ENCODE results near the gene CDKN2B-AS1.

Gene CDKN2B-AS1

GRCh38 chr9:22102146-22103053, 107.8 kb downstream of the CDKN2B-AS1 start:
- H3K27ac ChIP-seq = peak overlapping the region; percentile 63 to 81
- H3K4me3 ChIP-seq = no peak overlapping the region
- DNase-seq (ENCODE audit: low spot score) = no peak
- no peak for TF ChIP-seq CTCF (IDR thresholded peaks at IDR 0.05)

- peak overlapping the region; percentile 63 to 81 for H3K27ac ChIP-seq
- DNase-seq (ENCODE audit: low spot score) = no peak
- no peak for TF ChIP-seq CTCF (IDR thresholded peaks at IDR 0.05)
- no peak overlapping the region for H3K4me3 ChIP-seq
These were observed 109.3 kb downstream of the CDKN2B-AS1 start for GRCh38 chr9:22103685-22104575.

- Histone ChIP-seq H3K27ac (no peak overlapping the region), H3K4me3 (no peak overlapping the region)
- no peak for DNase-seq (ENCODE audit: low spot score)
- TF ChIP-seq CTCF (IDR thresholded peaks at IDR 0.05) = no peak
These were observed 110.6 kb downstream of the CDKN2B-AS1 start for GRCh38 chr9:22105005-22105722.

- H3K4me3 ChIP-seq = no peak overlapping the region
- no peak for TF ChIP-seq CTCF (IDR thresholded peaks at IDR 0.05)
- no peak overlapping the region for H3K27ac ChIP-seq
- no peak for DNase-seq (ENCODE audit: low spot score)
These were observed 112.8 kb downstream of the CDKN2B-AS1 start for GRCh38 chr9:22107202-22108045.

- Histone ChIP-seq H3K27ac (peak overlapping the region in 1 of 2 donors; percentile 33), H3K4me3 (no peak overlapping the region)
- TF ChIP-seq CTCF (IDR thresholded peaks at IDR 0.05) = no peak
- no peak for DNase-seq (ENCODE audit: low spot score)
These were observed 114.2 kb downstream of the CDKN2B-AS1 start for GRCh38 chr9:22108581-22109370.

Measured in coronary artery (tissue), 2 donors.